A549 treated with RU486 at 1 μM for 4 hours (cell line): ENCODE measurements around the gene PELI2. TPM values are rescaled to one million over a fixed set of nuclear protein-coding genes. Genes with fewer than 3 reads are reported as not detected.

Experiments
- total RNA-seq: library from RNA; stranded (reverse); fragments of 200-300 nt; extraction: Qiagen RNA extraction; gene quantifications from 5 replicates; pipeline ENCODE4 v1.2.3, GENCODE V29; 2022; ENCODE audit warnings: low read depth

PELI2 gene
- total RNA-seq: 0.32 to 2.5 TPM (median 1.3 TPM) in 5 replicates

DNA sequence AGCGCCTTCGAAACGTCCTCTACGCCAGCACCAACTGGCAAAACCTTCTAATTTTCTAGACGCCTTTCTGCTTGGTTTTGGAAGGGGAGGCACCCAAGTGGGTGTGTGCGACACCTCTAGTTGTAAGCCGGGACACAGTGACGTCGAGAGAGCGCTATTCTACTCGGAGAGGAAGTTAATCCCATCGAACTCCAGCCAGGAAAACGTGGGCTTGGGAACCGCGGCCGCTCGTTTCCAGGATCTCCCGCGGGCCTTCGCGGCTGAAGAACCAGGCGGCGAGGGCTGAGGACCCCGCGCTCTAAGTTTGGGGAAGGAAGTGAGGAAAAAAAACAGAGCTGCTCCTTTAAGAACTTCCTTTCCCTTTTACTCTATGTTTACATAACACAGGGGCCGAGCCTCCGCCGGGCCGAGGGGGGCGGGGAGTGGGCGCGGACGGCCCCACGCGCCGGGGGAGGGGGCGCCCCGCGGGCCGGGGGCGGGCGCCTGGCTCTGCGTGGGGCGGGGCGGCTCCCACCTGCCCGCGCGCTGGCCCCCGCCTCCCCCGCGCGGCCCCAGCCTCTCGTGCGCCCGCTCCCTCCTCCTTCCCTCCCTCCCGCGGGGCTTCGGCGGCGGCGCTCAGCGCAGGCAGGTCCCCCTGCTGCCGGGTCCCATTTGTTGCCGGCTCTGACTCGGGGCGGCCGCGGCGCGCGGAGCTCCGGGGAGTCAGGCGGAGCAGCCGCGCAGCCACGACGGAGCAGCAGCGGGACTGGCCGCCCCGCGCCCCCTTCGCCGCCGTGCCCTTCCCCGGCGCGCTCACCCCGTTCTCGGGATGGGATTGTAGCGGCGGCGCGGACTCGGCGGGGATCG, at the start of gene PELI2:
PELI2 (plus strand) TSS at position 647 of the 846 bp plus-strand sequence. CDS start 250 bp downstream, outside the sequence.

